SK-N-MC (cell line): ENCODE measurements around the gene TPSAB1.

ENCODE experiments used
- DNase-seq: peaks from one replicate; pipeline ENCODE4 v3.0.0-alpha.2; 2011; ENCODE audit warnings: low read depth, low spot score
- H3K27ac ChIP-seq: fragments of 200-600 bp; sonication (generic); 2 replicates; pipeline ENCODE4 v1.5.1; 2016; ENCODE audit warnings: mixed run types
- H3K36me3 ChIP-seq: fragments of 200-600 bp; sonication (generic); 2 replicates; pipeline ENCODE4 v1.6.1; 2017; ENCODE audit warnings: antibody characterized with exemption, low read length, mixed read lengths; ENCODE audit not compliant: insufficient read depth
- H3K4me3 ChIP-seq: fragments of 200-600 bp; sonication (generic); 2 replicates; pipeline ENCODE4 v1.5.1; 2016
- H3K9ac ChIP-seq: fragments of 200-600 bp; sonication (generic); 2 replicates; pipeline ENCODE4 v1.8.0; 2017; ENCODE audit warnings: mixed run types, mixed read lengths; ENCODE audit not compliant: insufficient read length
- H3K9me3 ChIP-seq: fragments of 200-600 bp; sonication (generic); 2 replicates; pipeline ENCODE4 v1.6.1; 2017; ENCODE audit warnings: low read depth, mild to moderate bottlenecking, antibody characterized with exemption, low read length, moderate library complexity, mixed read lengths
- EZH2 ChIP-seq: fragments of 200-600 bp; sonication (generic); IDR thresholded peaks from one replicate; pipeline ENCODE4 v1.6.1; 2017; ENCODE audit warnings: antibody characterized with exemption
- FOXP2 ChIP-seq: optimal IDR thresholded peaks from 2 replicates; pipeline ENCODE3; 2011; ENCODE audit warnings: mild to moderate bottlenecking, moderate library complexity; ENCODE audit not compliant: insufficient read depth; ENCODE audit errors: extremely low read length, control extremely low read depth
- POLR2AphosphoS5 ChIP-seq: IDR thresholded peaks from 2 replicates; pipeline ENCODE4 v1.6.1; 2012; ENCODE audit warnings: mild to moderate bottlenecking, low read depth, low read length, borderline replicate concordance

Gene TPSAB1

DNA sequence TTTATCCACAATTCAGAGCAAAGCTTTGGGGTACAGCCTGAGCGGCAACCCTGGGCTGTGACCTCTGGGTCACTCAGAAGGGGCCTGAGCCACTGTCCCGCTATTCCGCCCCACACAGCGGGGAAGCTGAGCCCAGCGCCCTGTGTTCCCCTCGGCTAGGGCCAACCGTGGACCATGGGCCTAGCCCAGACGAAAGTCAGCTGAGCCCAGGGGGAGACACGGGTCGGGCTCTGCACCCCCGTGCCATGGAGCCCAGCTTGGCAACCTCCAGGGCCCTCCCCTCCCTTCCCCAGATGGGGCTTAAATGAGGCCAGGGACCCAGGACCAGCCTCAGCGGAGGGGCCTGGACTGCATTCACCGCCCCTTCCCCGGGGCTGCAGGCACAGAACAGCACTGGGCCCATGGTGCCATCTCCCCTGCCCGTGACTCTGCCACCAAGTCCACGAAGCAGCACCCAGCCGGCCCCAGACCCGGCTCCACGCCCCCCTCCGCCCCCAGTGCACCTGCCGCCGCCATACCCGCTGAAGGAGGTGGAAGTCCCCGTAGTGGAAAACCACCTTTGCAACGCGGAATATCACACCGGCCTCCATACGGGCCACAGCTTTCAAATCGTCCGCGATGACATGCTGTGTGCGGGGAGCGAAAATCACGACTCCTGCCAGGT is 17.2 kb downstream of the TPSAB1 start:
- Histone ChIP-seq H3K4me3 (no peak overlapping the region), H3K9ac (no peak overlapping the region), H3K9me3 (no peaks in the 10 kb centered on the region), H3K27ac (no peak overlapping the region), H3K36me3 (no peaks in the 10 kb centered on the region)
- TF ChIP-seq FOXP2 (no peak), POLR2AphosphoS5 (no peak), EZH2 (no peak)
- DNase-seq: no peak

DNA sequence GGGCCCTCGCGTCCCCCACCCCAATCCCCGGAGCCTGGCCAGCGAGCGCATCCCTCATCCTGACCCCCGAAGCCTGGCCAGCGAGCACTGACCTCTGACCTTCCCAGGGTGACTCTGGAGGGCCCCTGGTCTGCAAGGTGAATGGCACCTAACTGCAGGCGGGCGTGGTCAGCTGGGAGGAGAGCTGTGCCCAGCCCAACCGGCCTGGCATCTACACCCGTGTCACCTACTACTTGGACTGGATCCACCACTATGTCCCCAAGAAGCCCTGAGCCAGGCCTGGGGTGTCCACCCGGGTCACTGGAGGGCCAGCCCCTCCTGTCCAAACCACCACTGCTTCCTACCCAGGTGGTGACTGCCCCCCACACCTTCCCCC is 17.7 kb downstream of the TPSAB1 start:
- Histone ChIP-seq H3K4me3 (no peak overlapping the region), H3K36me3 (no peaks in the 10 kb centered on the region), H3K27ac (no peak overlapping the region), H3K9me3 (no peaks in the 10 kb centered on the region), H3K9ac (no peak overlapping the region)
- DNase-seq: no peak
- TF ChIP-seq POLR2AphosphoS5 (no peak), FOXP2 (no peak), EZH2 (no peak)

DNA sequence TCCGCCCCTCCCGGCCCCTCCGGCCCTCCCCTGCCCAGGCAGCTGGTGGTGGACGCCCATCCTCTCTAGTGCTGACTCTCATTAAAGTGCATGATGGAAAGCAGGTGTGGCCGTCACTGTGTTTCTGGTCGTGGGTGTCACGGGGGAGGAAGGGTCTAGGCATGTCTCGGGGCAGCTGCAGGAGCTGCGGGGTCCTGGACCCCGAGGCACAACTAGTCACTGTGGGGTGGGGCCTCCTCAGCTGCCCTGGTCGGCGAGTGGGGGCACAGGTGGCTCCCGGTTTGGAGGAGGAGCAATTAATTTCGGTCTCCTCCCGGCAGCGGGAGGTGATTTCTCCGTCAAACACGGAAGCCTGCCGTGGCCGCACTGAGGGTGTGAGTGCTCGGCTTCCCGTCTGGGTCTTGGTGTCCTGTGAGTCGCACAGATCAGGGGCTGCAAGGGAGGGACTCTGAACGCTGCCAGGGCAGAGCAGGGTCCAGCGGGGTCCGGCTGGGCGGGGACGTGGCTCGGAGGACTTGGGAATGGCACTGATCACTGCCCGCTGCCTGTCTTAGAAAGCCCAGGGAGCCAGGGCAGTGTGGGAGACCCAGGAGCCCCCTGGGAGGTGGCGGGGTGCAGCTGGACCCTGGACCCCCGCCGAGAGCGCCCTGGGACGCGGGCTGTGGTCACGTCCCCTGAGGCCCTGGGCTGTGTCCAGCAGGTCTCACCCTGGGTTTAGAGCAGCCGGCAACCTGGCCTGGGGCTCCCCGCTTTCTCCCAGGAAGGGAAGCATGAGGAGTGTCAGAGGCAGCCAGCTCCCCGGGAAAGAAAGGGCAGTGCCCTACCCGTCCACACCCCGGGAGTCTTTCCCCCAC is 18.6 kb downstream of the TPSAB1 start:
- H3K9ac ChIP-seq: no peak overlapping the region
- no peak overlapping the region for H3K4me3 ChIP-seq
- TF ChIP-seq EZH2: no peak
- TF ChIP-seq POLR2AphosphoS5: no peak
- TF ChIP-seq FOXP2: no peak
- no peak overlapping the region for H3K27ac ChIP-seq
- no peaks in the 10 kb centered on the region for H3K36me3 ChIP-seq
- no peaks in the 10 kb centered on the region for H3K9me3 ChIP-seq
- no peak for DNase-seq

GRCh38 chr16:1259760-1260068 is 19.2 kb downstream of the TPSAB1 start:
- no peaks in the 10 kb centered on the region for H3K9me3 ChIP-seq
- no peak overlapping the region for H3K9ac ChIP-seq
- no peak for TF ChIP-seq EZH2
- no peak for TF ChIP-seq FOXP2
- no peak for TF ChIP-seq POLR2AphosphoS5
- H3K4me3 ChIP-seq: no peak overlapping the region
- H3K36me3 ChIP-seq: no peaks in the 10 kb centered on the region
- H3K27ac ChIP-seq: no peak overlapping the region
- DNase-seq: no peak

DNA sequence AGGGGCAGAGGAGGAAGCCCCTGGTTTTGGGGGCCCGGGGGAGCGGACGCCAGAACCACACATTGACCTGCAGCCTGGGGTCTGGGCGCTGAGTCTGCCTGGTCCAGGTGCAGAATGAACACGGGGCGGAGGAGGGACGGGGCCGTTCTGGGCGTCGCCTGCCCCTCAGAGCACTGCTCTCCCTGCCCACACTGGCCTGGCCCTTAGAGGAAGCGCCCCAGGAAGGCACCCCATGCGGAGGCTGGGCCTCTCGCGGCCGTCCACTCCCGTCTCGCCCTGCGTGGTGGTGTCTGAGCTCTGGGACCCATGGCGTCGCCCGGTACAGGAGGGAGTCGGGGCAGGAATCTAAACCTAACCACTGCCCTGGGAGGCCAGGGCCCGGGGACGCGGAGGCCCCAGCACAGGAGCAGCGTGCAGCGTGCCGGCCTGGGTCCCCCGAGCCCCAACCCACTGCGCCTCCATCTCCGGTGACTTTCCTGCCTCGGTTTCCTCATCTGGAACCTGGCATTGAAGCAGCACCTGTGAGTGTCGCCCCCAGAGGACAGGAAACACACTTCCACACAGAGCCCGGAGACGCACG is 19.7 kb downstream of the TPSAB1 start:
- no peak overlapping the region for H3K9ac ChIP-seq
- no peak overlapping the region for H3K4me3 ChIP-seq
- no peaks in the 10 kb centered on the region for H3K36me3 ChIP-seq
- H3K9me3 ChIP-seq: no peaks in the 10 kb centered on the region
- H3K27ac ChIP-seq: no peak overlapping the region
- no peak for DNase-seq
- no peak for TF ChIP-seq EZH2
- TF ChIP-seq FOXP2: no peak
- no peak for TF ChIP-seq POLR2AphosphoS5

DNA sequence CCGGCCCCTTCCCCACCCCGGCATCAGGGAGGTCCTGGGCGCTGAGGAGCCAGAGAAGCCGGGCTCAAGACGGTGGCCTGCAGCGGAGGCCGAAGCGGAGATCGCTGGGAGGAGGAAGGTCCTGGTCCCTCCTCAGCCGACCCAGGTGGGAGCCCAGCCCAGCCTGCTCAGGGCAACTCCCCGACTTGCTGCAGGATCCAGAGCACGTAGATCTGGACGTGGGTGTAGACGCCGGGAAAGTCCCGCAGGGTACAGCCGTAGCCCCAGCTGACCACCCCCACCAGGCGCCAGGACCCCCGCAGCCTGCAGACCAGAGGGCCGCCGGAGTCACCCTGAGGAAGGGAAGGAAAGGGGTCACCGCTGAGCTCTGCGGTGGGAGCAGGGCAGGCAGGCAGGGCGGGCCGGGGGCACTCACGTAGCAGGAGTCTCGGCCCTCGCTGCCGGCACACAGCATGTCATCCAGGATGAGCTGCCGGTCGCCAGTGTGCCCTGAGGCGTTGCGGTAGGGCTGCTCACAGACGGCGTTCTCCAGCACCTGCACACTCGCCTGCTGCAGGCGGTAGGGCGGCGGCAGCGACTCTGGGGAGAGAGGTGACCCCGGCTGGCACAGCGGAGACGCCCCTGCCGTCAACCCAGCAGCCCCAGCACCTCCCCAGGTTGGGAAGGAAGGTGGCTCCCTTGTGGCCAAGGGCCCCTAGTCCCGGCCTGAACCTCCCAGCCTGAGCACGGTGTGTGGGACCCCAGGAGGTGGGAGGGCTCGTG is 20.8 kb downstream of the TPSAB1 start:
- no peak overlapping the region for H3K4me3 ChIP-seq
- H3K27ac ChIP-seq: no peak overlapping the region
- no peaks in the 10 kb centered on the region for H3K9me3 ChIP-seq
- no peak for TF ChIP-seq POLR2AphosphoS5
- DNase-seq: no peak
- no peaks in the 10 kb centered on the region for H3K36me3 ChIP-seq
- no peak overlapping the region for H3K9ac ChIP-seq

DNA sequence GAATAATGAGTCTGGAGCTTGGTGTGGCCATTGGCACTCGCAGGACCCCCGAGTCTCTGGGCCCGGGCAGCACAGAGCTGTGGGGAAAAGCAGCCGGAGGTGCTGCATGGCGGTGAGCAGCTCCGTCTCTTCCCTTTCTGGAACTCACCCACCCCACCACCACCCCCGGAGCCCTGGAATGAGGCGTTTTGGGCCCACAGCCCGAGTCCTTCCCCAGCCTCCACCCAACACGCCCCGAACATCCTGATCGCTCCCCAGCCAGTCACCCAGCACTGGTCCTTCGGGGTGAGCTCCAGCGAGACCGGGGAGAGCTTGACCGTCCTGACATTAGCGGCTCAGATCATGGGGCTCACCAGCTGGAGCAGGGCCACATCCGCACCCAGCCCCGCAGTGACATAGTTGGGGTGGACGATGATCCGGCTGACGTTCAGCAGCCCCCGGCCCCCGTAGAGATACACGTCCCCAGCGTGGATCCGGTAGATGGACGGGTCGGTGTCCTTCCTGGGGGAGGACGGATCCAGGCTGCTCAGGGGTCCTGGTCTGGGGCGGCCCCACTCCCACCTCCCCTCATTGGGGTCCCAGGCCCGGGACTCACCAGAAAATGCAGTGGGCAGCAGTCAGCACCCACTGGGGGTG is 21.8 kb downstream of the TPSAB1 start:
- TF ChIP-seq FOXP2: no peak
- no peak for DNase-seq
- no peak overlapping the region for H3K9ac ChIP-seq

GRCh38 chr16:1262846-1263221 is 22.3 kb downstream of the TPSAB1 start:
- Histone ChIP-seq H3K9me3 (no peaks in the 10 kb centered on the region), H3K36me3 (no peaks in the 10 kb centered on the region), H3K27ac (no peak overlapping the region), H3K9ac (no peak overlapping the region), H3K4me3 (no peak overlapping the region)
- TF ChIP-seq FOXP2: no peak
- no peak for TF ChIP-seq EZH2
- no peak for TF ChIP-seq POLR2AphosphoS5
- no peak for DNase-seq

More for the DNA sequence above, 21.8 kb downstream of the TPSAB1 start:
- Histone ChIP-seq H3K36me3 (no peaks in the 10 kb centered on the region), H3K27ac (no peak overlapping the region), H3K4me3 (no peak overlapping the region), H3K9me3 (no peaks in the 10 kb centered on the region)
